ENCODE data around the gene SPRR1A. TPM values are rescaled to one million over a fixed set of nuclear protein-coding genes. Genes with fewer than 3 reads are reported as not detected.

The SPRR1A gene
- polyA plus RNA-seq, 3 donors = not detected

- Histone ChIP-seq H3K4me1 (ENCODE audit: control insufficient read depth in 1 of 2, insufficient read depth in 2 of 2, low read length in 2 of 2) (no peaks in the 10 kb centered on the region), H3K36me3 (replicated peaks in 1 of 2; ENCODE audit: control insufficient read depth in 1 of 2, insufficient read depth in 2 of 2, low read length in 2 of 2) (no peaks in the 10 kb centered on the region), H3K27me3 (ENCODE audit: control insufficient read depth in 2 of 2, insufficient read depth in 2 of 2, low read length in 2 of 2) (no peaks in the 10 kb centered on the region), H4K20me1 (ENCODE audit: insufficient read depth, low read length) (no peaks in the 10 kb centered on the region), H3K9ac (ENCODE audit: insufficient read depth, low read length, poor library complexity, severe bottlenecking) (no peak overlapping the region), H3K27ac (ENCODE audit: low read depth in 1 of 2, low read length in 2 of 2) (no peak overlapping the region), H3K9me3 (replicated peaks in 1 of 2; ENCODE audit: control insufficient read depth in 1 of 2, insufficient read depth in 1 of 2, low read length in 2 of 2) (no peaks in the 10 kb centered on the region), H3K79me2 (ENCODE audit: insufficient read depth, low read length) (no peaks in the 10 kb centered on the region), H3K4me2 (replicated peaks; ENCODE audit: extremely low read depth, low read length, poor library complexity, severe bottlenecking) (no peak overlapping the region), H2AFZ (ENCODE audit: insufficient read depth, low read depth, low read length, poor library complexity, severe bottlenecking) (no peak overlapping the region), H3K4me3 (replicated peaks in 1 of 3; ENCODE audit: low read depth in 2 of 3, low read length in 3 of 3) (no peak overlapping the region)
- Mint-ChIP-seq H3K4me1 (no peaks in the 10 kb centered on the region), H3K36me3 (no peaks in the 10 kb centered on the region), H3K27me3 (ENCODE audit: low read depth in 3 of 3) (peaks cover 0 to 7% (median 5%) of the 10 kb centered on the region in 3 donors), H3K9me3 (peaks cover 0 to 4% (median 0%) of the 10 kb centered on the region in 7 donors), H3K27ac (no peak overlapping the region), H3K4me3 (no peak overlapping the region)
- TF ChIP-seq, protein P1, sequence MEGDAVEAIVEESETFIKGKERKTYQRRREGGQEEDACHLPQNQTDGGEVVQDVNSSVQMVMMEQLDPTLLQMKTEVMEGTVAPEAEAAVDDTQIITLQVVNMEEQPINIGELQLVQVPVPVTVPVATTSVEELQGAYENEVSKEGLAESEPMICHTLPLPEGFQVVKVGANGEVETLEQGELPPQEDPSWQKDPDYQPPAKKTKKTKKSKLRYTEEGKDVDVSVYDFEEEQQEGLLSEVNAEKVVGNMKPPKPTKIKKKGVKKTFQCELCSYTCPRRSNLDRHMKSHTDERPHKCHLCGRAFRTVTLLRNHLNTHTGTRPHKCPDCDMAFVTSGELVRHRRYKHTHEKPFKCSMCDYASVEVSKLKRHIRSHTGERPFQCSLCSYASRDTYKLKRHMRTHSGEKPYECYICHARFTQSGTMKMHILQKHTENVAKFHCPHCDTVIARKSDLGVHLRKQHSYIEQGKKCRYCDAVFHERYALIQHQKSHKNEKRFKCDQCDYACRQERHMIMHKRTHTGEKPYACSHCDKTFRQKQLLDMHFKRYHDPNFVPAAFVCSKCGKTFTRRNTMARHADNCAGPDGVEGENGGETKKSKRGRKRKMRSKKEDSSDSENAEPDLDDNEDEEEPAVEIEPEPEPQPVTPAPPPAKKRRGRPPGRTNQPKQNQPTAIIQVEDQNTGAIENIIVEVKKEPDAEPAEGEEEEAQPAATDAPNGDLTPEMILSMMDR (IDR thresholded peaks at IDR 0.05) = no peak
- WGBS (ENCODE audit: insufficient coverage) = no CpG with 5 or more reads among the region's 1 CpG
- DNase-seq = no peak
- intact Hi-C loops (cut with micrococcal nuclease) = no loop called here
These were observed 7.2 kb upstream of the SPRR1A start for GRCh38 chr1:152976688-152977087.

DNA sequence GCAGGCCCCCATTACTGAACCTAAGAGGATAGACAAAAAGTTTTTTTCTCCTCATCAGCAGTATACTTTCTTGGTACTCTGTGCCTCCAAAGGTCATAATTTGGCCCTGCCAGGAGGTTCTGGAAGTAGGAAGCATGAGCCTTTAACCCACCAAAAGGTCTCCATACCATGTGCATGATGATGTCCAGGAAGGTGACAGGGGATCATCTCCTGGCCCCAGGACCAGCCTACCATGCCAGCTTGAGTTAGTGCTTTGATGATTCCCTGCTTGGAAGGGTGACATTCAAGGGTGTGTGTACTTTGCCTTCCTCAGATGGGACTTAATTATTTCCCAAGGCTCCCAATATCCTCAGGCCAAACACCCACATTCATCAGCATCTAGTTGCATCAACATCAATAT is 6.3 kb upstream of the SPRR1A start:
- TF ChIP-seq, protein P1 (IDR thresholded peaks at IDR 0.05) = no peak
- no peaks in the 10 kb centered on the region for H4K20me1 ChIP-seq (ENCODE audit: insufficient read depth, low read length)
- H3K9me3 ChIP-seq (replicated peaks in 1 of 2; ENCODE audit: control insufficient read depth in 1 of 2, insufficient read depth in 1 of 2, low read length in 2 of 2) = no peaks in the 10 kb centered on the region
- no peak overlapping the region for H2AFZ ChIP-seq (ENCODE audit: insufficient read depth, low read depth, low read length, poor library complexity, severe bottlenecking)
- H3K27ac ChIP-seq (ENCODE audit: low read depth in 1 of 2, low read length in 2 of 2) = no peak overlapping the region
- H3K36me3 Mint-ChIP-seq = no peaks in the 10 kb centered on the region
- no peaks in the 10 kb centered on the region for H3K27me3 ChIP-seq (ENCODE audit: control insufficient read depth in 2 of 2, insufficient read depth in 2 of 2, low read length in 2 of 2)
- H3K27me3 Mint-ChIP-seq (ENCODE audit: low read depth in 3 of 3) = peaks cover 0 to 9% (median 7%) of the 10 kb centered on the region in 3 donors
- H3K27ac Mint-ChIP-seq = no peak overlapping the region
- peaks cover 0 to 5% (median 0%) of the 10 kb centered on the region in 7 donors for H3K9me3 Mint-ChIP-seq
- no peak overlapping the region for H3K4me3 Mint-ChIP-seq
- no peaks in the 10 kb centered on the region for H3K79me2 ChIP-seq (ENCODE audit: insufficient read depth, low read length)
- no peak overlapping the region for H3K9ac ChIP-seq (ENCODE audit: insufficient read depth, low read length, poor library complexity, severe bottlenecking)
- DNase-seq = no peak
- no peak overlapping the region for H3K4me2 ChIP-seq (replicated peaks; ENCODE audit: extremely low read depth, low read length, poor library complexity, severe bottlenecking)
- H3K4me1 ChIP-seq (ENCODE audit: control insufficient read depth in 1 of 2, insufficient read depth in 2 of 2, low read length in 2 of 2) = no peaks in the 10 kb centered on the region
- no peak overlapping the region for H3K4me3 ChIP-seq (replicated peaks in 1 of 3; ENCODE audit: low read depth in 2 of 3, low read length in 3 of 3)
- H3K4me1 Mint-ChIP-seq = no peaks in the 10 kb centered on the region
- no peaks in the 10 kb centered on the region for H3K36me3 ChIP-seq (replicated peaks in 1 of 2; ENCODE audit: control insufficient read depth in 1 of 2, insufficient read depth in 2 of 2, low read length in 2 of 2)
- intact Hi-C loops (cut with micrococcal nuclease) = no loop called here
